Activated T-cell treated with anti-CD3 and anti-CD28 coated beads for 4 hours (primary cell): ENCODE data around the gene GRB2.
"Not testable (repeated sequence)": the region's sequence is repeated elsewhere in the genome, so short reads cannot be mapped to it uniquely, and the experiment has no call there.

Experiments
- DNase-seq: peaks from one replicate; pipeline ENCODE4 v3.0.0-alpha.2; 2020

The GRB2 gene

GRCh38 chr17:75315541-75316243 is 89.8 kb downstream of the GRB2 start:
- no peak for DNase-seq

GRCh38 chr17:75313941-75314551 is 91.4 kb downstream of the GRB2 start:
- DNase-seq, result no peak

GRCh38 chr17:75308732-75309629 is 96.5 kb downstream of the GRB2 start:
- DNase-seq, result no peak

GRCh38 chr17:75307957-75308731 is 97.3 kb downstream of the GRB2 start:
- DNase-seq, result no peak

GRCh38 chr17:75301502-75302206 is 103.8 kb downstream of the GRB2 start:
- no peak for DNase-seq

GRCh38 chr17:75301049-75301448 is 104.4 kb downstream of the GRB2 start:
- no peak for DNase-seq

- no peak for DNase-seq
These were observed 105.2 kb downstream of the GRB2 start for GRCh38 chr17:75300280-75300679.

- DNase-seq, result no peak
These were observed 110.0 kb downstream of the GRB2 start for GRCh38 chr17:75295201-75296158.

- not testable (repeated sequence) for DNase-seq
These were observed 112.5 kb downstream of the GRB2 start for GRCh38 chr17:75292810-75293448.

- peak; percentile 68 for DNase-seq
These were observed 115.6 kb downstream of the GRB2 start for GRCh38 chr17:75289832-75290337.

- DNase-seq, result peak; percentile 89
These were observed 116.2 kb downstream of the GRB2 start, which contains the start of gene SLC25A19 for GRCh38 chr17:75289115-75289831. Gene SLC25A19 (minus strand): TSS chr17:75289433. CDS start chr17:75286764, 2,669 bp downstream.

- no peak for DNase-seq
These were observed 116.7 kb downstream of the GRB2 start for GRCh38 chr17:75288770-75289114.

- no peak for DNase-seq
These were observed 117.1 kb downstream of the GRB2 start for GRCh38 chr17:75288359-75288758.

GRCh38 chr17:75287221-75287620 is 118.3 kb downstream of the GRB2 start:
- no peak for DNase-seq

GRCh38 chr17:75285123-75285522 is 120.4 kb downstream of the GRB2 start:
- no peak for DNase-seq

- DNase-seq, result not testable (repeated sequence)
These were observed 125.3 kb downstream of the GRB2 start for GRCh38 chr17:75280189-75280588.

- DNase-seq, result no peak
These were observed 127.8 kb downstream of the GRB2 start for GRCh38 chr17:75277664-75278071.

- DNase-seq, result no peak
These were observed 131.3 kb downstream of the GRB2 start for GRCh38 chr17:75273977-75274708.

GRCh38 chr17:75272848-75273184 is 132.7 kb downstream of the GRB2 start:
- DNase-seq, result no peak
